Fibroblast of the aortic adventitia (primary cell): ENCODE measurements around the gene PTPRF. TPM values are rescaled to one million over a fixed set of nuclear protein-coding genes. Genes with fewer than 3 reads are reported as not detected.

Experiments
- DNase-seq: peaks from one replicate; pipeline ENCODE4 v3.0.0-alpha.2; 2010; ENCODE audit warnings: low read depth
- H3K4me3 ChIP-seq: 2 replicates; pipeline ENCODE4 v1.5.1; 2011; ENCODE audit warnings: low read depth, mild to moderate bottlenecking, control low read depth, low read length, moderate library complexity
- CTCF ChIP-seq: IDR thresholded peaks from 2 replicates; pipeline ENCODE4 v1.5.1; 2011; ENCODE audit warnings: mild to moderate bottlenecking, low read length, control low read depth, inconsistent platforms; ENCODE audit not compliant: insufficient read depth
- total RNA-seq: library from RNA; depleted of rRNA; stranded (reverse); fragments of >200 nt; gene quantifications from 2 replicates; pipeline ENCODE4 v1.2.3, GENCODE V29; 2012; ENCODE audit warnings: low replicate concordance

Gene PTPRF
- total RNA-seq, 1 donor = 18.2 TPM

- TF ChIP-seq CTCF = no peak
- DNase-seq = no peak
- H3K4me3 ChIP-seq = no peak overlapping the region
These were observed 67.9 kb downstream of the PTPRF start for GRCh38 chr1:43598622-43599021.

- DNase-seq = no peak
- H3K4me3 ChIP-seq = no peak overlapping the region
- no peak for TF ChIP-seq CTCF
These were observed 69.6 kb downstream of the PTPRF start for GRCh38 chr1:43600033-43601020.

- no peak for TF ChIP-seq CTCF
- no peak for DNase-seq
- H3K4me3 ChIP-seq = no peak overlapping the region
These were observed 72.3 kb downstream of the PTPRF start for GRCh38 chr1:43602990-43603389.

- no peak for TF ChIP-seq CTCF
- H3K4me3 ChIP-seq = no peak overlapping the region
- DNase-seq = no peak
These were observed 73.5 kb downstream of the PTPRF start for GRCh38 chr1:43604192-43604591.

- no peak overlapping the region for H3K4me3 ChIP-seq
- no peak for TF ChIP-seq CTCF
- DNase-seq = no peak
These were observed 74.5 kb downstream of the PTPRF start for GRCh38 chr1:43605157-43605556.

- no peak overlapping the region for H3K4me3 ChIP-seq
- no peak for TF ChIP-seq CTCF
- no peak for DNase-seq
These were observed 75.1 kb downstream of the PTPRF start for GRCh38 chr1:43605766-43606165.

GRCh38 chr1:43606624-43607023 is 75.9 kb downstream of the PTPRF start:
- no peak for TF ChIP-seq CTCF
- DNase-seq = no peak
- no peak overlapping the region for H3K4me3 ChIP-seq
